ENCODE results near the gene ABCG1.

The ABCG1 gene

DNA sequence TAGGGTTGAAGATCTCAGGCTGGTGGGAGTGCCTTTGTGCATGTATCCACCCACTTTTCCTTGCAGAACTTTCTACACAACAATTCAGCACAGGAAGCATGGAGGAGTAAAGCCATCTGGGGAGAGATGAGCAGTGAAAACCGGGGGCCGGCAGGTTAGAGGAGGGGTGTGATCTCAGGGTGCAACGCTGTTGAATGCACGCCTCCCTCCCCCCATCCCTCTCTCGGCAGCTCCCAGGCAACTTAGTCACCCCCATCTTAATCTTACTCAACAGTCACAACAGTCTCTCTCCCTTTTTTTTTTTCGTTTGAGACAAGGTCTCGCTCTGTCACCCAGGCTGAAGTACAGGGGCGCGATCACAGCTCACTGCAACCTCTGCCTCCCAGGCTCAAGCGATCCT is 16.6 kb upstream of the ABCG1 start:
- H3K9ac ChIP-seq (ENCODE audit: low read depth in 1 of 2, low read length in 2 of 2), result no peak overlapping the region
- H3K9me3 ChIP-seq (ENCODE audit: control insufficient read depth in 2 of 2, low read length in 2 of 2), result no peaks in the 10 kb centered on the region
- H3K36me3 ChIP-seq (ENCODE audit: control insufficient read depth in 2 of 2, insufficient read depth in 2 of 2, low read length in 2 of 2), result no peaks in the 10 kb centered on the region
- no peaks in the 10 kb centered on the region for H3K27me3 ChIP-seq (ENCODE audit: control insufficient read depth in 2 of 2, insufficient read depth in 2 of 2, low read length in 2 of 2)
- H3K4me3 ChIP-seq (ENCODE audit: low read length in 2 of 2), result no peak overlapping the region
- no peak overlapping the region for H3K27ac ChIP-seq (ENCODE audit: low read depth in 2 of 2, low read length in 2 of 2)
- peaks cover 16 to 21% of the 10 kb centered on the region in 2 donors for H3K4me1 ChIP-seq (ENCODE audit: control insufficient read depth in 2 of 2, insufficient read depth in 2 of 2, low read length in 2 of 2)

DNA sequence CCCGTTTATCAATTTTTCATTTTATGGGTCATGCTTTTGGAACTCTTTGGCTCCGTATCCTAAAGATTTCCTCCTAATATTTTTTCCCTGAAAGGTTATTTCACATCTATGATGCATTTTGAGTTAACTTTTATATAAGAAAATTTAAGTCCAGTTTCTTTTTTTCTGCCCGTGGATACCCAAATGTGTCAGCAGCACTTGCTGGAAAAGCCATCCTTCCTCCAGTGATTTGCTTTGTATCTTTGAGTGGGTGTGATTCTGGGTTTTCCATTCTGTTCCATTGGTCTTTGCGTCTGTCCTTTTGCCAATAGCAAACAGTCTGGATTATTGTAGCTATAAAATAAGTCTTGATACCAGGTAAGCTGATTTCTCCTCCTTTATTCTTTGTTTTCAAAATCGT is 15.6 kb upstream of the ABCG1 start:
- no peaks in the 10 kb centered on the region for H3K9me3 ChIP-seq (ENCODE audit: control insufficient read depth in 2 of 2, low read length in 2 of 2)

DNA sequence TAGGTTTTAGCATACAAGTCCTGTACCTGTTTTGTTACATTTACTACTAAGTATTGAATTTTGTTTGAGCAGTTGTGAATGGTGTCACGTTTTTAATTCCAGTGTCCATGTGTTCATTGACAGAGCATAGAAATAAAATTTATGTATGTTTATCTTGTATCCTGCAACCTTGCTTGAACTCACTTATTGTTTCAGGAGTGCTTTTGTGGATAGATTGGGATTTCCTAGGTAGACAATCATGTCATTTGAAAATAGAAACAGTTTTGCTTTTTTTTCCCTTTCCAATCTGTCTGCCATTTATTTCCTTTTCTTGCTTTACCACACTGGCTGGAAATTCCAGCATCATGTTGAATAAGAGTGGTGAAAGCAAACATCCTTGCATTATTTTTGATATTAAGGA is 15.0 kb upstream of the ABCG1 start:
- H3K4me3 ChIP-seq (ENCODE audit: low read length in 2 of 2), result no peak overlapping the region

More for the DNA sequence above, 15.6 kb upstream of the ABCG1 start:
- Histone ChIP-seq H3K27ac (ENCODE audit: low read depth in 2 of 2, low read length in 2 of 2) (no peak overlapping the region), H3K4me3 (ENCODE audit: low read length in 2 of 2) (no peak overlapping the region), H3K4me1 (ENCODE audit: control insufficient read depth in 2 of 2, insufficient read depth in 2 of 2, low read length in 2 of 2) (peaks cover 16 to 19% of the 10 kb centered on the region in 2 donors), H3K9ac (ENCODE audit: low read depth in 1 of 2, low read length in 2 of 2) (no peak overlapping the region), H3K27me3 (ENCODE audit: control insufficient read depth in 2 of 2, insufficient read depth in 2 of 2, low read length in 2 of 2) (no peaks in the 10 kb centered on the region), H3K36me3 (ENCODE audit: control insufficient read depth in 2 of 2, insufficient read depth in 2 of 2, low read length in 2 of 2) (no peaks in the 10 kb centered on the region)

DNA sequence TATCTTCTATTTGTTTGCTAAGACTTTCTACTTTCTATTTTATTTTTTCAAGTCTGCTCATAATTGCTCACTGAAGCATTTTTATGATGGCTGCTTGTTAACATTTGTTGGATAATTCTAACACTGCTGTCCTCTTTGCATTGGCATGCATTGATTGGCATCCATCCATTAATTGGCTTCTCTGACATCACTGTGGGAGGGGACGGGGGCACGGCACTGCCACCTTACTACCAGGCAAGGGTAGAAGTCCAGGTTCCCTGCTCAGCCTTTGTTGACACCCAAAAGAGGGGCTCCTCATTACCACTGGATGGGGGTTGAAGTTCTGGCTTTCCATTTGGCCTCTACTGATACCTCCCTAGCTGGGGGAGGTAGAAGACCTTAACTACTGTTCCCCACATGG is 11.5 kb upstream of the ABCG1 start:
- Histone ChIP-seq H3K4me3 (ENCODE audit: low read length in 2 of 2) (no peak overlapping the region), H3K27ac (ENCODE audit: low read depth in 2 of 2, low read length in 2 of 2) (no peak overlapping the region), H3K36me3 (ENCODE audit: control insufficient read depth in 2 of 2, insufficient read depth in 2 of 2, low read length in 2 of 2) (no peaks in the 10 kb centered on the region), H3K9me3 (ENCODE audit: control insufficient read depth in 2 of 2, low read length in 2 of 2) (no peaks in the 10 kb centered on the region), H3K27me3 (ENCODE audit: control insufficient read depth in 2 of 2, insufficient read depth in 2 of 2, low read length in 2 of 2) (no peaks in the 10 kb centered on the region), H3K9ac (ENCODE audit: low read depth in 1 of 2, low read length in 2 of 2) (no peak overlapping the region), H3K4me1 (ENCODE audit: control insufficient read depth in 2 of 2, insufficient read depth in 2 of 2, low read length in 2 of 2) (no peaks in the 10 kb centered on the region)

More for the DNA sequence above, 15.0 kb upstream of the ABCG1 start:
- H3K4me1 ChIP-seq (ENCODE audit: control insufficient read depth in 2 of 2, insufficient read depth in 2 of 2, low read length in 2 of 2), result peaks cover 13 to 15% of the 10 kb centered on the region in 2 donors
- no peaks in the 10 kb centered on the region for H3K9me3 ChIP-seq (ENCODE audit: control insufficient read depth in 2 of 2, low read length in 2 of 2)
- H3K27me3 ChIP-seq (ENCODE audit: control insufficient read depth in 2 of 2, insufficient read depth in 2 of 2, low read length in 2 of 2), result no peaks in the 10 kb centered on the region
- no peaks in the 10 kb centered on the region for H3K36me3 ChIP-seq (ENCODE audit: control insufficient read depth in 2 of 2, insufficient read depth in 2 of 2, low read length in 2 of 2)
- H3K9ac ChIP-seq (ENCODE audit: low read depth in 1 of 2, low read length in 2 of 2), result no peak overlapping the region
- no peak overlapping the region for H3K27ac ChIP-seq (ENCODE audit: low read depth in 2 of 2, low read length in 2 of 2)

DNA sequence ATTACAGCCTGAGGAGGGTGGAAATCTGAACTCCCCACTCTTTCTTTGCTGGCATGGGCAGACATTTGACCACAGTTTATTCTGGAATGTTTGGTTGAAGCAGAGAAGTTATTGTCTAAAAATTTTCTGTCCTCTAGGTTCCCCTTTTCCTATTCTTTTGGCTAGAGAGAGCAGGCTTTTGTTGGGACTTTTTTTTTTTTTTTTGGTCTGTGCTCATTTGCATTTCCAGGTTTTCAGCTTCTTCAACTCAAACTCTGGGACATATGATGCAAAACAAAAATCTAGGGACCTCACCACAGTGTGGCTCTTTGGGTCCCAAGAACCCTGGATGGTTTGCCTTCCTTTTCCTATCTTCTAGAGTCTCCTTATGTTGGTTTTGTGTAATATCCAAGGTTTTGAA is 10.9 kb upstream of the ABCG1 start:
- Histone ChIP-seq H3K4me1 (ENCODE audit: control insufficient read depth in 2 of 2, insufficient read depth in 2 of 2, low read length in 2 of 2) (no peaks in the 10 kb centered on the region), H3K9ac (ENCODE audit: low read depth in 1 of 2, low read length in 2 of 2) (no peak overlapping the region)

DNA sequence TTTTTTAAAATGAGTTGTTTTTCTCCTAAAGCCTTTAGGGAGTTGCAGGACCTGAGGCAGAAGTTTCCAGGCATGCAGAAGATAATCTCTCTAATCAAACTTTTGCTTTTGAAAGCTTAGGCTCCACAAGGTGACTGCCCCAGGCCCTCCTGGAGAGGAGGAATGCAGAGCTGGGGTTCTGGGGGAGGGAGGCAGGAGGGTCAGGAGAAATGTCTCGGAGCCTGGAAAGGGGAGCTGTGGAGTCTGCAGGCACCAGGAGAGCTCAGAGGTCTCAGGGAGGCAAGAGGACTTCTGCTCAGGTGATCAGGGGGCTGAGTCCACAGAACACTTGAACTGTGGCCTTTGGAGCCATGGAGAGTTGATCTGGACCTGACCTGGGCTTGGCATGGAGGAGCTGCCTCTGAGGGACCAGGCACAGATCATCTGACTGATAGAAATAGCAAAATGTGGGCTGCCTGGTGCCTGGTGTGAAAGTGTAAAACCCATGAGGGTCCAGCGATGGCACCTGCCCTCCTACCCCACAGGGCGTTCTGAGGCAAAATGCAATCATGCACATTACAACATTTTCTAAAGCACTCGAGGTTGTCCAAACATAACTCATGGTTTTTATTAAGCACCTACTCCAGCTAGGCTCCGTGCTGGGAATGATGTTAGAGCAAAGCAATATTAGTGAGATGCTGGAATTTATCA is 10.0 kb upstream of the ABCG1 start:
- Histone ChIP-seq H3K36me3 (ENCODE audit: control insufficient read depth in 2 of 2, insufficient read depth in 2 of 2, low read length in 2 of 2) (no peaks in the 10 kb centered on the region), H3K4me3 (ENCODE audit: low read length in 2 of 2) (no peak overlapping the region), H3K27me3 (ENCODE audit: control insufficient read depth in 2 of 2, insufficient read depth in 2 of 2, low read length in 2 of 2) (no peaks in the 10 kb centered on the region), H3K4me1 (ENCODE audit: control insufficient read depth in 2 of 2, insufficient read depth in 2 of 2, low read length in 2 of 2) (no peaks in the 10 kb centered on the region), H3K9ac (ENCODE audit: low read depth in 1 of 2, low read length in 2 of 2) (no peak overlapping the region), H3K27ac (ENCODE audit: low read depth in 2 of 2, low read length in 2 of 2) (no peak overlapping the region), H3K9me3 (ENCODE audit: control insufficient read depth in 2 of 2, low read length in 2 of 2) (no peaks in the 10 kb centered on the region)

More for the DNA sequence above, 10.9 kb upstream of the ABCG1 start:
- Histone ChIP-seq H3K27ac (ENCODE audit: low read depth in 2 of 2, low read length in 2 of 2) (no peak overlapping the region), H3K27me3 (ENCODE audit: control insufficient read depth in 2 of 2, insufficient read depth in 2 of 2, low read length in 2 of 2) (no peaks in the 10 kb centered on the region), H3K9me3 (ENCODE audit: control insufficient read depth in 2 of 2, low read length in 2 of 2) (no peaks in the 10 kb centered on the region), H3K4me3 (ENCODE audit: low read length in 2 of 2) (no peak overlapping the region), H3K36me3 (ENCODE audit: control insufficient read depth in 2 of 2, insufficient read depth in 2 of 2, low read length in 2 of 2) (no peaks in the 10 kb centered on the region)

DNA sequence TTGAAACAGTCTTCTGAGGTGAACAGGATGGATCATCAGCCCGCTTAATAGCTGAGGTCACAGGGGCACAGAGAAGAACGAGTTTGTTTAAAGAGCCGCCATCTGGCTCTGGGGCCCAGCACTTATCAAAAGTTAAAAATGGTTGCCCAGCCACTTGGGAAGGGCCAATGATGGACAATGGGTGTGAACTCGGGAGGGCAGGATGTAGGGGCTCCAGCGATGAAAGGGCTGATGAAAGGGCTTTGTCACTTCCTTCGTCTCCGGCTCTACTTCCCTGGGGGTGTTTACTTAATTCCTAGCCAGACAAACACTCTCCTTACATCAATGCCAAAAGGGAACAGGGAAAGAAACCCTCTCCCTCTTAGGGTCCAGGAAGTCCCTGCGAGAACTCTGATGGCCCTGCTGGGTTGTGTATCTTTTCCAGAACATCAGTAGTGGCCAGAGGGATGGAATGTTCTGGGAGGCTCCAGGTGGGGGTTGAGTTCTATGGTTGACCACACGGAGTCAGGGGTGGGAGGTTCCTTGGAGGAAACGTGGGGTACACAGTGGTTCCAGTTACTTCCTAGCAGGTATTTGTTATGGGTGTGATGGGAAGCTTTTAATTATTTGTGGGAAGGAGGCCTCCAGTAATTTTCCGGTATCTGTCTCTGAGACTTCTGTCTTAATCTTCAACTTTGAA is 9.0 kb upstream of the ABCG1 start:
- Histone ChIP-seq H3K4me3 (ENCODE audit: low read length in 2 of 2) (no peak overlapping the region), H3K9ac (ENCODE audit: low read depth in 1 of 2, low read length in 2 of 2) (no peak overlapping the region), H3K9me3 (ENCODE audit: control insufficient read depth in 2 of 2, low read length in 2 of 2) (no peaks in the 10 kb centered on the region), H3K4me1 (ENCODE audit: control insufficient read depth in 2 of 2, insufficient read depth in 2 of 2, low read length in 2 of 2) (no peaks in the 10 kb centered on the region), H3K27me3 (ENCODE audit: control insufficient read depth in 2 of 2, insufficient read depth in 2 of 2, low read length in 2 of 2) (no peaks in the 10 kb centered on the region), H3K36me3 (ENCODE audit: control insufficient read depth in 2 of 2, insufficient read depth in 2 of 2, low read length in 2 of 2) (no peaks in the 10 kb centered on the region), H3K27ac (ENCODE audit: low read depth in 2 of 2, low read length in 2 of 2) (no peak overlapping the region)

DNA sequence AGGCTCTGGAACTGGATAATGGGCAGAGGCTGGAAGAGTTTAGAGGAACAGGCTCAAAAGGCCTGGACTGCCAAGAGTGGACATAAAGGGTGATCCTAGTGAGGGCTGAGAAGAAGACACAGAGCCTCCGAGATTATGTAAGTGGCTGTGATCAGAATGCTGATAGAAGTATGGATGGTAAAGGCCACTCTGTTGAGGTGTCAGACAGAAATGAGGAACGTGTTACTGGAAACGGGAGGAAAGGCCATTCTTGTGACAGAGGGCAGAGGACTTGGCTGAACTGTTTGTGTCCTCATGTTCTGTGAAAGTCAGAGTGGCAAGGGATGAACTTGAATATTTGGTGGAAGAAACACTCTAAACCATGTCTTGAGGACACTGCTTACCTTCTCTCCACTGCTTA is 6.7 kb upstream of the ABCG1 start:
- no peak overlapping the region for H3K4me3 ChIP-seq (ENCODE audit: low read length in 2 of 2)
- no peak overlapping the region for H3K9ac ChIP-seq (ENCODE audit: low read depth in 1 of 2, low read length in 2 of 2)
- no peaks in the 10 kb centered on the region for H3K9me3 ChIP-seq (ENCODE audit: control insufficient read depth in 2 of 2, low read length in 2 of 2)
- H3K27me3 ChIP-seq (ENCODE audit: control insufficient read depth in 2 of 2, insufficient read depth in 2 of 2, low read length in 2 of 2), result no peaks in the 10 kb centered on the region
- no peaks in the 10 kb centered on the region for H3K4me1 ChIP-seq (ENCODE audit: control insufficient read depth in 2 of 2, insufficient read depth in 2 of 2, low read length in 2 of 2)
- no peak overlapping the region for H3K27ac ChIP-seq (ENCODE audit: low read depth in 2 of 2, low read length in 2 of 2)
- no peaks in the 10 kb centered on the region for H3K36me3 ChIP-seq (ENCODE audit: control insufficient read depth in 2 of 2, insufficient read depth in 2 of 2, low read length in 2 of 2)

DNA sequence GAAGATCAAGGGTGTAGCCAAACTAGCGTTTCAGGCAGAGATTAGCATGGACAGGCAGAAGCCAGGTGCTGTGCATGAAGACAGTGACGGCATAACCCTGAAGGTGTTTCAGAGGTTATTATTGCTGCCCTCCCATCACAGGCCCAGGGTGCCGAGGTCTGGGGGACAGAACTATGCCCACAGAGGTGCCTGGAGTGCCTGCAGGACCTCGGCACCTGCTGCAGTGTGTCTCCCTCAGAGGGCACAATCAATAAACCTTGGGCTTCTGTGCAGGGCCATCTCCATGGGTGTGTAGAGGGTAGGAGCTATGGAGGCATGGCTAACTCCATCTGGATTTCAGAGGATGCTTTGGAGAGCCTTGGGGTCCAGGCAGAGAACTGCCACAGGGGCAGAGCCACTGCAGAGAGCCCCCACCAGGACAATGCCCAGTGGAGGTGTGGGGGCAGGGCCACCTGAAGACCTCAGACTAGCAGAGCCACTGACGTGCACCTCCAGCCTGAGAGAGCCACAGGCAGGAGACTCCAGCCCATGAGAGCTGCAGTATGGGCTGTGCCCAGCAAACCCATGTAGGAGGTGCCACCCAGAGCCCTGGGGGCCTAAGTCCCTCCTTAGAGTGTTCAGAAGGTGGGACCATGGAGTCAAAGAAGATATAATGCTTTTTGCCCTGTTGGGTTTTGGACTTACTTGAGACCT is 5.7 kb upstream of the ABCG1 start:
- Histone ChIP-seq H3K36me3 (ENCODE audit: control insufficient read depth in 2 of 2, insufficient read depth in 2 of 2, low read length in 2 of 2) (no peaks in the 10 kb centered on the region), H3K9ac (ENCODE audit: low read depth in 1 of 2, low read length in 2 of 2) (no peak overlapping the region), H3K27me3 (ENCODE audit: control insufficient read depth in 2 of 2, insufficient read depth in 2 of 2, low read length in 2 of 2) (no peaks in the 10 kb centered on the region), H3K9me3 (ENCODE audit: control insufficient read depth in 2 of 2, low read length in 2 of 2) (no peaks in the 10 kb centered on the region), H3K27ac (ENCODE audit: low read depth in 2 of 2, low read length in 2 of 2) (no peak overlapping the region), H3K4me3 (ENCODE audit: low read length in 2 of 2) (no peak overlapping the region), H3K4me1 (ENCODE audit: control insufficient read depth in 2 of 2, insufficient read depth in 2 of 2, low read length in 2 of 2) (no peaks in the 10 kb centered on the region)

DNA sequence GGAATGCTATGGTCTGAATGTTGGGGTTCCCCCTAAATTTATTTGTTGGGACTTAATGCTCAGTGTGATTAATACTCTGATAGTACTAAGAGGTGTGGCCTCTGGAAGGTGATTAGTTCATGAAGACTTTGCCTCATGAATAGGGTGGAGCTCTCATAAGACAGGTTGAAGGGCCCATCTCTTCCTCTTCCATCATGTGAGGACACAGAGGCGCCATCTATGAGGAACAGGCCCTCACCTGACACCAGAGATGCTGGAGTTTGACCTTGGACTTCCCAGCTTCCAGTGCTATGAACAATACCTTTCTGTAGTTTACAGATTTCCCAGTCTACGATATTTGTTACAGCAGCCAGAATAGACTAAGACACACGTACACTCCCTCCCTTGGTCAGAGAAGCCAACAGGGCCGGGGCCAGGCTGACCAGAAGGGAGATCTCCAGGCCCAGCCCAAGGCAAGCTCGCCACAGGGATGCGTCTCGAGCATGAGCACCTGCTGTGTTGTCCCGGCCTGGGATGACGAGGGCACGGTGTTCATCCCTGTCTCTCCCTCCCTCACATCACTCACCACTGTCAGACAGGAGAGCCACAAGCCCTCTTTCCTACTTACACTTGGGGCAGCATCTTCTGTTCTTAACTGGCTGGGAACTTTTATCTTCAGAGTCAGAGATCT is 4.7 kb upstream of the ABCG1 start:
- Histone ChIP-seq H3K27ac (ENCODE audit: low read depth in 2 of 2, low read length in 2 of 2) (no peak overlapping the region), H3K9me3 (ENCODE audit: control insufficient read depth in 2 of 2, low read length in 2 of 2) (no peaks in the 10 kb centered on the region), H3K27me3 (ENCODE audit: control insufficient read depth in 2 of 2, insufficient read depth in 2 of 2, low read length in 2 of 2) (no peaks in the 10 kb centered on the region), H3K4me1 (ENCODE audit: control insufficient read depth in 2 of 2, insufficient read depth in 2 of 2, low read length in 2 of 2) (peaks cover 0 to 3% of the 10 kb centered on the region in 2 donors), H3K36me3 (ENCODE audit: control insufficient read depth in 2 of 2, insufficient read depth in 2 of 2, low read length in 2 of 2) (no peaks in the 10 kb centered on the region), H3K9ac (ENCODE audit: low read depth in 1 of 2, low read length in 2 of 2) (no peak overlapping the region), H3K4me3 (ENCODE audit: low read length in 2 of 2) (no peak overlapping the region)
